ENCODE results near the gene GRB10. TPM values are rescaled to one million over a fixed set of nuclear protein-coding genes. Genes with fewer than 3 reads are reported as not detected.
A peak's percentile ranks its signal among the peaks of the same experiment; 100 is the strongest.

Gene GRB10
- total RNA-seq, 2 experiments from 2014 or later: 1.4 to 1.8 TPM

GRCh38 chr7:50793947-50794570, 11.4 kb upstream of the GRB10 start:
- Mint-ChIP-seq H3K36me3 (no peaks in the 10 kb centered on the region), H3K4me1 (peaks cover 3% of the 10 kb centered on the region), H3K4me3 (peak overlapping the region; percentile 44), H3K9me3 (no peaks in the 10 kb centered on the region), H3K27ac (no peak overlapping the region), H3K27me3 (peaks cover 53% of the 10 kb centered on the region)
- DNase-seq: no peak
- ATAC-seq (ENCODE audit: low read depth): no peak
- POLR2A ChIA-PET: no interaction called here

GRCh38 chr7:50793120-50793946, 10.6 kb upstream of the GRB10 start:
- DNase-seq: peak; percentile 53
- no peak overlapping the region for H3K27ac Mint-ChIP-seq
- POLR2A ChIA-PET: no interaction called here

GRCh38 chr7:50792342-50793119, 9.8 kb upstream of the GRB10 start:
- H3K36me3 Mint-ChIP-seq: no peaks in the 10 kb centered on the region
- peaks cover 60% of the 10 kb centered on the region for H3K27me3 Mint-ChIP-seq
- no peak overlapping the region for H3K27ac Mint-ChIP-seq

More at GRCh38 chr7:50793120-50793946, 10.6 kb upstream of the GRB10 start:
- peak overlapping the region; percentile 44 for H3K4me3 Mint-ChIP-seq
- no peaks in the 10 kb centered on the region for H3K9me3 Mint-ChIP-seq
- peaks cover 57% of the 10 kb centered on the region for H3K27me3 Mint-ChIP-seq
- peaks cover 3% of the 10 kb centered on the region for H3K4me1 Mint-ChIP-seq
- peak; percentile 56 for ATAC-seq (ENCODE audit: low read depth)
- no peaks in the 10 kb centered on the region for H3K36me3 Mint-ChIP-seq

GRCh38 chr7:50791938-50792341, 9.2 kb upstream of the GRB10 start:
- Mint-ChIP-seq H3K4me3 (peak overlapping the region; percentile 78), H3K4me1 (peaks cover 3% of the 10 kb centered on the region), H3K27ac (no peak overlapping the region), H3K9me3 (peaks cover 1% of the 10 kb centered on the region), H3K36me3 (no peaks in the 10 kb centered on the region), H3K27me3 (peaks cover 64% of the 10 kb centered on the region)
- ATAC-seq (ENCODE audit: low read depth): no peak
- POLR2A ChIA-PET: no interaction called here
- no peak for DNase-seq

More at GRCh38 chr7:50792342-50793119, 9.8 kb upstream of the GRB10 start:
- DNase-seq: peak; percentile 51
- H3K9me3 Mint-ChIP-seq: no peaks in the 10 kb centered on the region
- POLR2A ChIA-PET: no interaction called here
- ATAC-seq (ENCODE audit: low read depth): peak; percentile 46
- peak overlapping the region; percentile 78 for H3K4me3 Mint-ChIP-seq
- peaks cover 3% of the 10 kb centered on the region for H3K4me1 Mint-ChIP-seq

GRCh38 chr7:50791363-50791937, 8.8 kb upstream of the GRB10 start:
- no peak overlapping the region for H3K27ac Mint-ChIP-seq
- no peak for DNase-seq
- H3K36me3 Mint-ChIP-seq: no peaks in the 10 kb centered on the region
- H3K27me3 Mint-ChIP-seq: peaks cover 69% of the 10 kb centered on the region
- peak overlapping the region; percentile 78 for H3K4me3 Mint-ChIP-seq
- POLR2A ChIA-PET: no interaction called here
- no peak for ATAC-seq (ENCODE audit: low read depth)
- peaks cover 2% of the 10 kb centered on the region for H3K9me3 Mint-ChIP-seq
- peaks cover 3% of the 10 kb centered on the region for H3K4me1 Mint-ChIP-seq

GRCh38 chr7:50790381-50790780, 7.7 kb upstream of the GRB10 start:
- H3K4me1 Mint-ChIP-seq: peaks cover 3% of the 10 kb centered on the region
- DNase-seq: no peak
- no peak overlapping the region for H3K4me3 Mint-ChIP-seq
- peaks cover 75% of the 10 kb centered on the region for H3K27me3 Mint-ChIP-seq
- H3K36me3 Mint-ChIP-seq: no peaks in the 10 kb centered on the region
- H3K9me3 Mint-ChIP-seq: peaks cover 2% of the 10 kb centered on the region
- no peak for ATAC-seq (ENCODE audit: low read depth)
- POLR2A ChIA-PET: no interaction called here
- H3K27ac Mint-ChIP-seq: no peak overlapping the region

- POLR2A ChIA-PET: no interaction called here
- H3K4me3 Mint-ChIP-seq: no peak overlapping the region
- H3K27ac Mint-ChIP-seq: no peak overlapping the region
- no peak for ATAC-seq (ENCODE audit: low read depth)
- H3K27me3 Mint-ChIP-seq: peaks cover 70% of the 10 kb centered on the region
- peaks cover 3% of the 10 kb centered on the region for H3K4me1 Mint-ChIP-seq
- no peaks in the 10 kb centered on the region for H3K36me3 Mint-ChIP-seq
- no peak for DNase-seq
- peaks cover 2% of the 10 kb centered on the region for H3K9me3 Mint-ChIP-seq
Observed at GRCh38 chr7:50788382-50788781, 5.7 kb upstream of the GRB10 start.

- Mint-ChIP-seq H3K4me1 (peaks cover 7% of the 10 kb centered on the region), H3K27me3 (peaks cover 75% of the 10 kb centered on the region), H3K27ac (no peak overlapping the region), H3K36me3 (no peaks in the 10 kb centered on the region), H3K9me3 (peaks cover 2% of the 10 kb centered on the region), H3K4me3 (no peak overlapping the region)
- POLR2A ChIA-PET: no interaction called here
- no peak for ATAC-seq (ENCODE audit: low read depth)
- no peak for DNase-seq
Observed at GRCh38 chr7:50787825-50788224, 5.1 kb upstream of the GRB10 start.

- H3K36me3 Mint-ChIP-seq: no peaks in the 10 kb centered on the region
- H3K9me3 Mint-ChIP-seq: peaks cover 2% of the 10 kb centered on the region
- no peak overlapping the region for H3K27ac Mint-ChIP-seq
- peaks cover 61% of the 10 kb centered on the region for H3K27me3 Mint-ChIP-seq
- POLR2A ChIA-PET: no interaction called here
- DNase-seq: no peak
- ATAC-seq (ENCODE audit: low read depth): no peak
- no peak overlapping the region for H3K4me3 Mint-ChIP-seq
- peaks cover 9% of the 10 kb centered on the region for H3K4me1 Mint-ChIP-seq
Observed at GRCh38 chr7:50785346-50785745, 2.6 kb upstream of the GRB10 start.

- Mint-ChIP-seq H3K27ac (no peak overlapping the region), H3K4me1 (peaks cover 9% of the 10 kb centered on the region), H3K4me3 (no peak overlapping the region), H3K27me3 (peaks cover 55% of the 10 kb centered on the region), H3K36me3 (no peaks in the 10 kb centered on the region), H3K9me3 (peaks cover 2% of the 10 kb centered on the region)
- POLR2A ChIA-PET: no interaction called here
- no peak for DNase-seq
- no peak for ATAC-seq (ENCODE audit: low read depth)
Observed at GRCh38 chr7:50783801-50784507, 1.3 kb upstream of the GRB10 start.

GRCh38 chr7:50783303-50783702, 607 bp upstream of the GRB10 start:
- DNase-seq (no peak), ATAC-seq (ENCODE audit: low read depth) (no peak)
- H3K36me3 Mint-ChIP-seq: no peaks in the 10 kb centered on the region
- no peak overlapping the region for H3K27ac Mint-ChIP-seq
- H3K4me1 Mint-ChIP-seq: peaks cover 9% of the 10 kb centered on the region
- peak overlapping the region; percentile 69 for H3K4me3 Mint-ChIP-seq
- peaks cover 52% of the 10 kb centered on the region for H3K27me3 Mint-ChIP-seq
- peaks cover 2% of the 10 kb centered on the region for H3K9me3 Mint-ChIP-seq
- POLR2A ChIA-PET: no interaction called here

GRCh38 chr7:50781381-50782293, 1.1 kb downstream of the GRB10 start:
- DNase-seq (no peak), ATAC-seq (ENCODE audit: low read depth) (no peak)
- Mint-ChIP-seq H3K4me1 (peaks cover 9% of the 10 kb centered on the region), H3K36me3 (peaks cover 2% of the 10 kb centered on the region), H3K27me3 (peaks cover 41% of the 10 kb centered on the region), H3K9me3 (peaks cover 3% of the 10 kb centered on the region), H3K27ac (no peak overlapping the region), H3K4me3 (peak overlapping the region; percentile 43)
- POLR2A ChIA-PET: no interaction called here
